ENCODE measurements around the gene PPP3R2.

The PPP3R2 gene

DNA sequence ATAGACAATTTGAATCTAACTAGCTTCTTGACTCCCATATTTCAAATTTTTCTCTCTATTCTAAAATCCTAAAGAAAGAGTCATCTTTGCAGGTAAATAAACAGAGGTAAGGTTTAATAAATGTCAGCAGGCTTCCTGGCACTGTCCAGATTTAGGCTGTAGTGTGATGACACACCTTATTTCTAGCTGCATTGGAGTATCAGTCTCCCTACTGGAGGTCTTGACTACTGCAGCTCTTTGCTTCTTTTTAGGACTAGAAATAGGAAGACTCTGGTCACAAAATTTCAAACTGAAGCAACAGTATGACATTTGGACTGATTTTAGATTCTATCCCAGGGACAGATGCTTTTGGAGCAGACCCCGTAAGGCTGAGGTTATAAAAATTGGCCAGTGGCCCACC, 40.7 kb upstream of the PPP3R2 start:
- Histone ChIP-seq H3K4me3 (replicated peaks; ENCODE audit: insufficient read depth, low read length) (no peak overlapping the region), H3K27ac (replicated peaks) (no peak overlapping the region)
- TF ChIP-seq SPI1 (IDR thresholded peaks at IDR 0.05; ENCODE audit: borderline replicate concordance, low read depth) (no peak), POLR2AphosphoS5 (IDR thresholded peaks at IDR 0.05; ENCODE audit: low read depth) (no peak), REST (IDR thresholded peaks at IDR 0.05; ENCODE audit: insufficient replicate concordance, low read depth) (no peak), GABPA (IDR thresholded peaks at IDR 0.05; ENCODE audit: low read depth) (no peak), CTCF (IDR thresholded peaks at IDR 0.05; ENCODE audit: insufficient read depth, low read length) (no peak)

GRCh38 chr9:101634741-101635409, 40.1 kb upstream of the PPP3R2 start:
- H3K27ac ChIP-seq (replicated peaks): no peak overlapping the region
- DNase-seq (ENCODE audit: low read depth in 1 of 2, low spot score in 1 of 2): no peak
- H3K27me3 ChIP-seq (ENCODE audit: insufficient read depth, poor library complexity, severe bottlenecking): no peaks in the 10 kb centered on the region
- TF ChIP-seq CTCF (IDR thresholded peaks at IDR 0.05; ENCODE audit: insufficient read depth, low read length) (no peak), POLR2AphosphoS5 (IDR thresholded peaks at IDR 0.05; ENCODE audit: low read depth) (no peak), GABPA (IDR thresholded peaks at IDR 0.05; ENCODE audit: low read depth) (no peak), REST (IDR thresholded peaks at IDR 0.05; ENCODE audit: insufficient replicate concordance, low read depth) (no peak), SPI1 (IDR thresholded peaks at IDR 0.05; ENCODE audit: borderline replicate concordance, low read depth) (no peak)
- H3K4me3 ChIP-seq (replicated peaks; ENCODE audit: insufficient read depth, low read length): no peak overlapping the region

More for the DNA sequence above, 40.7 kb upstream of the PPP3R2 start:
- no peak for DNase-seq (ENCODE audit: low read depth in 1 of 2, low spot score in 1 of 2)
- H3K27me3 ChIP-seq (ENCODE audit: insufficient read depth, poor library complexity, severe bottlenecking): no peaks in the 10 kb centered on the region

- no peak overlapping the region for H3K27ac ChIP-seq (replicated peaks)
- no peak overlapping the region for H3K4me3 ChIP-seq (replicated peaks; ENCODE audit: insufficient read depth, low read length)
- no peak for DNase-seq (ENCODE audit: low read depth in 1 of 2, low spot score in 1 of 2)
- TF ChIP-seq REST (IDR thresholded peaks at IDR 0.05; ENCODE audit: insufficient replicate concordance, low read depth) (no peak), CTCF (IDR thresholded peaks at IDR 0.05; ENCODE audit: insufficient read depth, low read length) (no peak)
- no peaks in the 10 kb centered on the region for H3K27me3 ChIP-seq (ENCODE audit: insufficient read depth, poor library complexity, severe bottlenecking)
These were observed 37.8 kb upstream of the PPP3R2 start for GRCh38 chr9:101632611-101633010.
